HG02943 (cell line): ENCODE measurements around the gene FAM13A.
"Not testable (repeated sequence)": the region's sequence is repeated elsewhere in the genome, so short reads cannot be mapped to it uniquely, and the experiment has no call there.

Experiments
- ATAC-seq: cut with Tn5 transposase; IDR thresholded peaks from one replicate; pipeline ENCODE4 v1.9.1; 2021; ENCODE audit warnings: mild to moderate bottlenecking, low read depth, moderate library complexity; ENCODE audit not compliant: unreplicated experiment

Gene FAM13A

DNA sequence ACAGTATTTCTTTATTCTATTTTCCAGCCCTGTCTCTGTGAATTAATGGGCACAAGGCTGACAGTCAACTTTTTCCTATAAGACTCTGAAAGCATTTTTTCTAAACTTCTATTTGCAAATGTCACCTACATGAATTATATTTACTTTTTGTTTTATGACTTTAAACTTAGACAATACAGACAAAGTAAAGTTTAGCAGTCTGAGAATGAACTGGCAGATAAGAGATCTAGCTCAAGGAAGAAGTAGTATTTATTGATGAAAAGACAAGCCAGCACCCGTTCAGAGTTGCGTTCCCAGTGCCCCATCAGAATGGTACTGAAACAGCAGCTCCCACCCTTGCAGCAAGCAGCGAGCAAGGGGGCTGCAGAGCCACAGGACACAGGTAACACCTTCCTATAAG, 148.5 kb downstream of the FAM13A start:
- ATAC-seq, result no peak

DNA sequence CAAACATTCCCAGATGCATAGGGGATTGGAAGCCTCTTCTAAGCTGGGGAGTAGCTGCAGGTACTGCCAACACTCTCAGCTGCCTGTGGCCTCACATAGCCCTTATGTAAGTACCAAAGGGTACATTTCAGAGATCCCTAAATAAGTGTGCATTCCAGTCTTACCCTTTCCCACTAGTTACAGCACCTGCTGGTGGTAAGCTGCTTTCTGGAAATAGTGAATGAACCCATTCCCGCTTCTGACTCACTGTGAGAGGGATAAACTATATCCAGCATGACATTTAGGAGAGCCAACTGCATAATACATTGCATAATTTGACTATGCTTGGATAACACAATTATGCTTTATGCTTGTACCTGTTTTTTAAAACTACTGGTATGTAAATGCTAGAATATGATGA, 149.0 kb downstream of the FAM13A start:
- no peak for ATAC-seq

DNA sequence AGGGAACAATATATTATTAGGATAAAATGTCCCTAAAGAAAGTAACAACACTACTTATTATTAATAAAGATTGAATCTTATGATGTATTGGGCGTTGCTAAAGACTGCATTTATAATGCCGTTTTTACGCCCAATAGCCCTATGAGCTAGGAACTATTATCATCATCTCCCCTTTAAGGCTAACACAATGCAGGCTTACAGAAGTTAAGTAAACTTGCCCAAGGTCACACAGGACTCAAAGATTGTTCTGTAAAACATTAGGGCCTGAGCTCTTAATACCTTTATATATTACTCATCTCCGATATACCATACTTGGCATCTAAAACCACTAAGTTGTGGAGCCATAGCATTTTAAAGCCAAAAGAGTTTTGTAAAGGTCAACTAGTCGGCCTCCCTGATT, 149.5 kb downstream of the FAM13A start:
- ATAC-seq, result no peak

DNA sequence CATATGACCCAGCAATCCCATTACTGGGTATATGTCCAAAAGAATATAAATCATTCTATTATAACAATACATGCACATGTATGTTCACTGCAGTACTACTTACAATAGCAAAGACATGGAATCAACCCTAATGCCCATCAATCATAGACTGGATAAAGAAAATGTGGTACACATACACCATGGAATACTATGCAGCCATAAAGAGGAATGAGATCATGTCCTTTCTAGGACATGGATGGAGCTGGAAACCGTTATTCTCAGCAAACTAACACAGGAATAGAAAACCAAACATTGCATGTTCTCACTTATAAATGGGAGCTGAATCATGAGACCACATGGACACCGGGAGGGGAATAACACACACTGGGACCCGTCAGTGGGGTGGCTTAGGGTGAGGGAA, 152.7 kb downstream of the FAM13A start:
- ATAC-seq, result not testable (repeated sequence)

DNA sequence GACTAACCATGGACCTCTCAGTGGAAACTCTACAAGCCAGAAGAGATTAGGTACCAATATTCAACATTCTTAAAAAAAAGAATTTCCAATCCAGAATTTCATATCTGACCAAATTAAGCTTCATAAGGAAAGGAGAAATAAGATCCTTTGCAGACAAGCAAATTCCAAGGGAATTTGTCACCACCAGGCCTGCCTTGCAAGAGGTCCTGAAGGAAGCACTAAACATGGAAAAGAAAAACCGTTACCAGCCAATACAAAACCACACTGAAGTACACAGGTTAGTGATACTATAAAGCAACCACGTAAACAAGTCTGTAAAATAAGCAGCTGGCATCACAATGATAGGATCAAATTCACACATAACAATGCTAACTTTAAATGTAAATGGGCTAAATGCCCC, 156.6 kb downstream of the FAM13A start:
- no peak for ATAC-seq

DNA sequence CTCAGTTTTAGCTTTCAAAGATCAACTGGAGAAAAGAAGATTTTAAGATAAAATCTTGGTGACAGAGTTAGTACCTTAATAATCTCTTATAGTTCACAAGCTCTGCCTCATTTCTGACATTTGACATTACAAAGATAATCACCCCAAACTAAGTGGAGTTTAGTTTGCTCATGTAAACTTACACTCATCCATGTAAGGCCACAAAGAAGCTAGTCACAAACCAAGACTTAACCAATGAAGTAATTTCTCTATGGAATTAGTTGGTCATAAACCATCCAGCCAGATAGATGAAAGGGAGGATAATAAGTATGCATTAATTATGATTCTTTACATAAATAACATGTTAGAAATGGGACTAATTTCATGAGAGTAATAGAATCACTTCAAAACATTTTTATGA, 159.2 kb downstream of the FAM13A start:
- no peak for ATAC-seq

DNA sequence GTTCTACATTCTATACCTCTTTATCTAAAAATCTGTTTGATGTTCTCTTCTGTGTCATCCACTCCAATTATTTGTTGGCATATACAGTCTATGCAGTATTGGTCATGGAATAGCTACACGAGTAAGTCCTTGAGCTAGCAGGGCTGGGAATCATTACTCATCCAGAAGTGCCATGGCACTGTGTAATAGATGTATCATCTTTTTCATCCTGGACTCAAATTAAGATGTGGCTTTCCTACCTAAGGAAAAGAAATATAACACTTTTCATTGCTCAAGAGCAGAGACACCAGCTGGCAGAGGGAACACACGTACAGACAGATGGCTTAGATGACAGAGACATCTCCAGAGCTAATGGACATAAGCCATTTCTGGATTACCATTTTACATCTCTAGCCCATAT, 159.8 kb downstream of the FAM13A start:
- ATAC-seq, result no peak

DNA sequence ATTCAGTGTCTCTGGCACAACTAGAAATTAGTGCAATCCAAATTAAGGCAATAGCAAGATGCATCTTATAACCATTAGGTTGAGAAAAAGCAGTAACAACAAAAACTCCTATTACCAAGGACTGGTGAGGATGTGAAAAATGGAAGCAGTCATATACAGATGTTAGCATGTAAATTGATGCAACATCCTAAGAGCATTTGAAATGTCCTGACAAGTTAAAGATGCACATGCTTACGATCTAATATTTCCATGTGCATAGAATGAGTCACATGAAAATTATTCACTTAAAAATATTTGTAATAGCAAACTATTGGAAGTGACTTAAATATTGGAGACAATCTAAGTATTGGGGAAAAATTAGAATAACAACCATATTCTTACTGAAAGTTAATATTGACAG, 163.0 kb downstream of the FAM13A start:
- ATAC-seq, result no peak

DNA sequence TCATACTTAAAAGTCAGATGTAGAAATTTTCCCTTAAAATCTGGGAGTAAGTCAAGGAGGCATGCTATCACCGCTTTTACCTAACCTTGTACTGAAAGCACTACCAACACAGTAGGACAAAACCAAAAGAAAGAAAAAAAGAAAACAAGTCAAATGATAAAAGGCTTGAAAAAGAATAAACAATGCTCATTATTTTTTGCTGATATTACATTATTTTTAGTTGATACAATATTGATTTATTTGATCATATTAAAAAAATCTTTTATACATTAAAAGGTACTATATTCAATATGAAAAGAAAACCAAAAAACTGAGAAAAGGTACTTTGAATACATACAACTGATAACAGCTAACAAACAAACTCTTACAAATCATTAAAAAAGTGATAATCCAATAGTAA, 164.3 kb downstream of the FAM13A start:
- no peak for ATAC-seq

DNA sequence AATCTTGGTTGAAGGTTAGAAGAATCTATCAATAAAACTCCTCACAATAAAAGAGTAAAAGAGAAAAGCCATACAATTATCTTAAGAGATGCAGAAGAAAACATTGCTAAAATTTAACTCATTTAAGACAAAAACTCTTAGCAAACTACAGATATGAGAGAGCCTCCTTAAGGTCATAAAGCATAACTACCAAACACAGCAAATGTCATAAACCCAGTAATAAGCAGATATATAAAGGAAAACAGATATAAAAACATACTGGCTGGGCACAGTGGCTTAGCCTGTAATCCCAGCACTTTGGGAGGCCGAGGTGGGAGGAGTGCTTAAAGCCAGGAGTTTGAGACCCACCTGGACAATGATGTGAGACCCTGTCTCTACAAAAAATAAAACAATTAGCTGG, 165.3 kb downstream of the FAM13A start:
- ATAC-seq, result no peak

DNA sequence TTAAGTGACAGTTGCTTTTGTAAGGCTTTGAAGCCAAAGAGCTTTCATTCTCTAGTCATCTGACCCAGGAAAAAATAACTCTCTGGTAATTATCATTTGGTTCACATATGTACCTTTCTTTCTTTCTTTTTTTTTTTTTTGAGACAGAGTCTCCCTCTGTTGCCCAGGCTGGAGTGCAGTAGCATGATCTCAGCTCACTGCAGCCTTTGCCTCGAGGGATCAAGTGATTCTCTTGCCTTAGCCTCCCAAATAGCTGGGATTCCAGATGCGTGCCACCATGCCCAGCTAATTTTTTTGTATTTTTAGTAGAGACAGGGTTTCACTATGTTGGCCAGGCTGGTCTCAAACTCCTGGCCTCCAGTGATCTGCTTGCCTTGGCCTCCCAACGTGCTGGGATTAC, 169.6 kb downstream of the FAM13A start:
- ATAC-seq, result not testable (repeated sequence)

DNA sequence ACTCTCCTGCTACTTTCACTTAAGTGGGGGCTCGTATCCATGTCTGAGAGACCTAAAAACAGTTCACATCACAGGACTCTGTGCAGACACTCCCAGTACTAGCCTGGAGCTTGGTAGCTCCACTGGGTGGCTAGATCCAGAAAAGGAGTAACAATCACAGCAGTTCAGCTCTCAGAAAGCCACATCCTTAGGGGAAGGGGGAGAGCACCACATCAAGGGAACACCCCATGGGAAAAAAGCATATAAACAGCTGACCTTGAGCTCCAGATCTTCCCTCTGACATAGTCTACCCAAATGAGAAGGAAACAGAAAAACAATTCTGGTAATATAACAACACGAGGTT, 175.8 kb downstream of the FAM13A start:
- ATAC-seq, result no peak

DNA sequence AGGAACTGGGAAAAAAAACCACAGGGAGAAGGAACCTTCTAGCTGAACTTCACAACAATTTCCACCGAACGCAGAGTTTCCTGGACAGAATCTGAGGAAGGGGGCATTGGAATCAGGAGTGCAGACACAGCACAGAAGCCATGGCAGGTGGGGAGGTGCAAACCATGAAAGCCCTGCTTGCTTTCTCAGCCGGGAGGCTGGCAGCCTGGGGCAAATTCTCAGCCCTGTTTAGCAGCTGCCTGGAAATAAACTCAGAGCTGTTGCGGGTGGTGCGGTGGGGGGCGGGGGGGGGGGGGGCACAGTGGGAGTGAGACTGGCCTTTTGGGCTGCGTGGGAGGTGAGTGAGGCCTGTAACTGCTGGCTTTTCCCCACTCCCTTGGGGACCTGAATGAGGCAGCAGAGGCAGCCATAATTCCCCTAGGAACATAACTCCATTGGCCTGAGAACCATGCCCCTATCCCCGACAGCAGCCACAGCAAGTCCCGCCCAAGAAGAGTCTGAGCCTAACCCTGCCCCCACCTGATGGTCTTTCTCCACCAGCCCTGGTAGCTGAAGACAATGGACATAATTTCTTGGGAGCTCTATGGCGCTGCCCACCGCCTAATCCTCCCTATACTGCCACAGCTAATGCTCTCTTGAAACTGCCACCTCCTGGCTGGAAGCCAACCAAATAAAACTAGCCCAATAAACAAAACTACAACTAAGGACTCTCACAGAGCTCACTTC, 176.3 kb downstream of the FAM13A start:
- no peak for ATAC-seq

DNA sequence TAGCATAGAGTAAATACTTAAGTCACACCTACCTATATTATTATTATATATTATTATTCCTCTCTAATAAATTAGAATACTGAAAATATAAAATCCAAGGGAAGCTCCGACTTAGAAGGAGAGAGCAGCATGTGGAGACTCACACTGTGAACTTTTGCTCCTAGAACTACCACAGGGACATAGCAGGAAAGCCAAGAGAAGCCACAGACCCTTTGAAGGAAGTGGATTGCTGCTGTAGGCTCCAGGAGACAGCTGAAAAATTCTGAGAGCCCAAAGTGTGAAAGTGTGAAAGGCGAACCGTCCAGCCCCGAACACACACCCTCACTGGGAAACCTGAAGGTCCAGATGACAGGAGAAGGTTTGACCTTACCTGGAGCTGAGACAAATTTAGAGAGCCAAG, 177.0 kb downstream of the FAM13A start:
- no peak for ATAC-seq

DNA sequence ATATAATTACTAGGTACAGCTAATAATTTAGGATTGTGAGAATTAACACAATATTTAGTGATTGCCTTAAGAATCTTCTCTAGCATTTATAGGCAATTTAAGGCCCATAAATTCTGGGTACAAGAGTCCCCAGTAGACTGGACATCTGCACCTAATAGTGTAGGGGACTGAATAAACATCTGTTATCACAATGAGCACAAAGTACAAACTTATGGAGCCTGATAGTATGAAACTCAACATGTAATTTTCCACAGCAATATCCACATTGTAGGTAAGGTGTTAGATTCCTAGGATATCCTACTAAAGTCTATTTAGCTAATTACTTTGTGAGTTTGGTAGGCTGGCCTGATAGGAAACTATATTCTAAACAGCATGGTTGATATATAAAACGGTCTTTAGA, 178.3 kb downstream of the FAM13A start:
- ATAC-seq, result no peak

DNA sequence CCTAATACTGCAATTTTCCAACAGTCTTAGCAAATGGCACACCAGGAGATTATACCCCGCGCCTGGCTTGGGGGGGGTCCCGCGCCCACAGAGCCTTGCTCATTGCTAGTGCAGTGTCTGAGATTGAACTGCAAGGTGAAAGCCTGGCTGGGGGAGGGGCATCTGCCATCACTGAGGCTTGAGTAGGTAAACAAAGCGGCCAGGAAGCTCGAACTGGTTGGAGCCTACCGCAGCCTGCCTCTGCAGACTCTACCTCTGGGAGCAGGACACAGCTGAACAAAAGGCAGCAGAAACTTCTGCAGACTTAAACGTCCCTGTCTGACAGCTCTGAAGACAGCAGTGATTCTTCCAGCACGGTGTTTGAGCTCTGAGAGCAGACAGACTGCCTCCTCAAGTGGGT, 186.6 kb downstream of the FAM13A start:
- no peak for ATAC-seq

DNA sequence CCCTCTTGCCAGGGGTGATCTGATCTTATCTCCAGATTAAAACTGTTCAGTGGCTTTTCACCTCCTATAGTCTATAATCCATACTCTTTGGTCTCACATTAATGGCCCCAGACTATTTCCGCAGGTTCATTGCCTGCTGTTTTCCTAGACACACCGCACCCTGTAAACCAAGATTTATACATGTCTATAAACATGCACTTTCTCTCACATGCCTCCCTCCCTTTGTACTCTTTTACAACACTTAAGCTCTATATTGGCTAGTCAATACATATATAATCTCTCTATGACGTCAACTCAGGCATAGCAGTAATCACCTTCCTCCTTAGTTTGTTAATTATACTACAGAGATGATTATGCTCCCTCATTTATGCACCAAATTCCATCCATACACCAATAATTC, 188.5 kb downstream of the FAM13A start:
- ATAC-seq, result no peak

DNA sequence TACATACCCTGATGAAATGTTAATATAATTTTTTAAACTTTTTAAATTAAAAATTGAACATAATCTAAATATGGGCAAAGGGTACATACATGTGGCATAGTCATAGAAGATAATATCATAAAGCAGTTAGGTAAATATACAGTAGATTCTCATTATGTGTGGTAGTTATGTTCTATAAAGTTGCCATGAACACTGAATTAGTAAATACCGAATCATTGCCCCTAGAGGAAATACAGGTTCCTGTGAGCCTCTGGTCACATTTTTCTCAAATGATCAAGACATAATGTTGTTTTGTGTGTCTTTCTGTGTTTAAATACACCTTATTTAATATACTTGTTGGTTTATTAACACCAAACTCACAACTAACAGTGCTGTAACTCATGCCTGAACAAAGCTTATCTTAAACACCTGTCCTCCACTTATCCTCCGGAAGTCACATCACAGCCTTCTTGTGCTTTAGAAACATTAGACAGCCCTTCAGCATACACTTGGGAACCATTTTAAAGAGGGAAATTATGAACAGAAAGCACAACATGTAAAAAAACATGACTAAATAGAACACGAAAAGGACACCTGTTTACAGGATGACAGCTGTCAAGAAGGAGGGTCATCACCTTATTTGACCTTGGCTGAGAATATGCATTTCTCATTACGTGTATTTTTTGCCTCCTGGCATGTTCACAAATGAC, 190.0 kb downstream of the FAM13A start:
- ATAC-seq, result no peak

DNA sequence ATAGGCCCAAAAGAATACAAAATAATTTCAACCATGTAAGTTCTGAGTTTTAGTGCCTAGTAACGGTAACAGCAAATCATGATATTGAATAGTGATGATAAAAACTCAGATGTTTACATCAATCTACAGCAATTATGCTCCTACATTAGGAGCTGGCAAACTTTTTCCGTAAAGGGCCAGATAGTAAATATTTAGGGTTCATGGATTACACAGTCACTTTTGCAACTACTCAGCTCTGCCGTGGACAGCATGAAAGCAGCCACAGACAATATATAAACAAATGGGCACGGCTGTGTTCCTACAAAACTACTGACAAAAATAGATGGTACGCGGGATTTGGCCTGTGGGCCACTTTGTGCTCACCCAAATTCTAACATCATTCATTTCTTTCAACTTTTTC, 191.5 kb downstream of the FAM13A start:
- no peak for ATAC-seq

DNA sequence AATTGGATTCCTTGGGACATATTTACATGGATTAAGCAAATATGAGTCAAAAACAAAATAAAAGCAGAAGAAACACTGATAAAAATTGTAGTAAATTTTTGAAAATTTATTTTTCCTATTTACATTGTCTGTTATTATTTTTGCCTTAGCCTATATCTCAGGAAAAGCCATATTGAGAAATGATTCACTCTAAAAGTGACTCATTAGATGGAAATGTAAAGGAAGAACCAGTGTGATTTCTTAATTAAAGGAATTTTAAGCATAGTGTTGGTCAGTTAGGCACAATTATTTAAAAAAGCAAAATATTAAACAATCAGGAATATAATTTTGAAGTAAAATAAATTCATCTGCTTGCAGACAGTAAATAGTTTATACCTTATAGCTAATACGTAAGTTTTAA, 191.9 kb downstream of the FAM13A start:
- no peak for ATAC-seq

DNA sequence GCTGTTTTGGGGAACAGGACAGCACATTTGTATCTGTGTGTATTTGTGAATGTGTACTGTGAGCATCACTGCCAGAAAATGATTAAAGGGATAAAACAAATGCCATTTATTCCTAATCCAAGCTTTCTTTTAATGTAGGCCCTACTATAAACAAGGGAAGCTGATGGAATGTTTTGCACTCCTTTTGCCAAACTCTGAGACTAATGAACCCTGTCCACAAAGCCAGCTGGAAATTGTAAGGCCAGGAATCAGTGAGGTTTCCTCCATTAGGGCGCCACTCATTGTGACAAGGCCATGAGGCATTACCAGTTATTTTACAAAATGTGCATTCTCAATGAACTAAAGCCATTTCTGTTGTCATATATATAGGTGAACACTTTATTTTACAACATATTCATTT, 196.4 kb downstream of the FAM13A start:
- ATAC-seq, result no peak

DNA sequence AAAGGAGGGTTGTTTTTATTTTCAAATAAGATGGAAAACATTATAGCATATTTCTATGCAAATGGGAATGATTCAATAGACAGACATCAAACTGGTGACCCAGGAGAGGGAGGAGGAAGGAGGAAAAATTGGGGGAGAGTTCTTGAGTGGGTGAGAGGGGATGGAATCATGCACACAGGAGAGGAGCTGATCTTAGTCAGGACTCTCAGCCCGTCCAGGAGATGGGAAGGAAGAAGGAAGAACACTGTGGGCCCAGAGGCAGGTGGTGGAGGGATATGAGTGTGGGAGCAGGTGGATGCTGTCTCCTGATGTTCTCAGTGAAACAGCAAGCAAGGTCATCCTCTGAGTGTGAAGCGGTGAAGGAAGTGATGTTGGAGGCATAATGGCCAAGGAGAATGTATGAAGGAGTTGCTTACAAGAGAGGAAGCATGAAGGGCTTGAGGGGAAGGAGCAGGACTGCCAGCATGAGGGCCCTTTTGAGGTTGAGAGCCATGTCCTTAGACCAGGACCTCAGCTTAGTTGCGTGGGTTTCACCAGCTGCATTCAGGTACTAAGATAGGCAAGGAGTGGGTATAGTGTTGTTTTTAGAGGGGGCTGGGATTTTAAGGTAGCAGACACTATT, 197.7 kb downstream of the FAM13A start:
- peak; percentile 11 for ATAC-seq
